B cell (primary cell): ENCODE measurements around the gene ARHGAP19. TPM values are rescaled to one million over a fixed set of nuclear protein-coding genes. Genes with fewer than 3 reads are reported as not detected.

Source experiments
- ATAC-seq: fragments of 200-7000 bp; cut with Tn5 transposase; one replicate; pipeline ENCODE4 v1.10.0; 2021; ENCODE audit warnings: low read depth, mild to moderate bottlenecking, moderate number of reproducible peaks, moderate library complexity
- CTCF ChIA-PET: fragments of 350-600 bp; sonication (Branson Sonifier 250); formaldehyde crosslinking; loops from one replicate; lab custom pipeline; 2021; ENCODE audit warnings: antibody characterized with exemption, inconsistent platforms; lab: Charles Lee
- POLR2A ChIA-PET: fragments of 350-600 bp; sonication (Branson Sonifier 250); formaldehyde crosslinking; loops from one replicate; lab custom pipeline; 2021; ENCODE audit warnings: antibody characterized with exemption; lab: Charles Lee
- DNase-seq: peaks from one replicate; pipeline ENCODE4 v3.0.0; 2013
- H2AFZ ChIP-seq: 2 replicates; pipeline ENCODE4 v1.6.1; 2012; ENCODE audit warnings: mild to moderate bottlenecking, low read depth, low read length; ENCODE audit not compliant: insufficient read depth, poor library complexity, severe bottlenecking
- H3K27ac ChIP-seq, 2 donors: 1 replicate in 1 of 2; 2 replicates in 1 of 2; pipeline ENCODE4 v1.5.1; 2012 to 2013; ENCODE audit warnings: low read length in 2 of 2, mild to moderate bottlenecking in 2 of 2, moderate library complexity in 1 of 2
- H3K27me3 ChIP-seq, 4 experiments: fragments of 200-600 bp in 1 of 4; sonication (generic) in 1 of 4; replicated peaks in 1 of 4; 1 replicate in 2 of 4; 2 replicates in 2 of 4; pipeline versions ENCODE4 v1.6.1 to v1.7.0; 2013 to 2016; ENCODE audit warnings: low read length in 3 of 4, mild to moderate bottlenecking in 2 of 4, mixed read lengths in 1 of 4, moderate library complexity in 1 of 4; ENCODE audit not compliant: insufficient read depth in 4 of 4, control insufficient read depth in 3 of 4; ENCODE audit errors: control extremely low read depth in 1 of 4
- H3K36me3 ChIP-seq, 2 experiments: replicated peaks in 1 of 2; 1 replicate in 1 of 2; 2 replicates in 1 of 2; pipeline versions ENCODE4 v1.6.1 to v1.7.1; 2013; ENCODE audit warnings: low read length in 1 of 2; ENCODE audit not compliant: insufficient read depth in 2 of 2, control insufficient read depth in 1 of 2; ENCODE audit errors: control extremely low read depth in 1 of 2, extremely low read depth in 1 of 2
- H3K4me1 ChIP-seq, 2 donors: fragments of 200-600 bp in 1 of 2; sonication (generic) in 1 of 2; 1 replicate in 1 of 2; 2 replicates in 1 of 2; pipeline versions ENCODE4 v1.5.1 to v1.6.1; 2013 to 2017; ENCODE audit warnings: low read length in 2 of 2; ENCODE audit not compliant: control insufficient read depth in 2 of 2, insufficient read depth in 2 of 2
- H3K4me2 ChIP-seq: replicated peaks from 2 replicates; pipeline ENCODE3; 2012; ENCODE audit warnings: mild to moderate bottlenecking, low read depth, low read length; ENCODE audit not compliant: poor library complexity, severe bottlenecking
- H3K4me3 ChIP-seq, 5 experiments: fragments of 200-600 bp in 1 of 5; sonication (generic) in 1 of 5; 1 replicate in 3 of 5; 2 replicates in 2 of 5; pipeline versions ENCODE4 v1.5.1 to v1.7.0; 2011 to 2016; ENCODE audit warnings: low read length in 4 of 5, mild to moderate bottlenecking in 4 of 5, low read depth in 2 of 5, control low read depth in 1 of 5, moderate library complexity in 1 of 5; ENCODE audit not compliant: insufficient read depth in 1 of 5; ENCODE audit errors: control extremely low read depth in 1 of 5, extremely low read depth in 1 of 5
- H3K79me2 ChIP-seq: fragments of 200-600 bp; sonication (generic); one replicate; pipeline ENCODE4 v1.6.0; 2016; ENCODE audit warnings: low read length; ENCODE audit not compliant: control insufficient read depth, insufficient read depth
- H3K9ac ChIP-seq: fragments of 200-600 bp; sonication (generic); 2 replicates; pipeline ENCODE4 v1.6.1; 2017; ENCODE audit warnings: mild to moderate bottlenecking, low read length, moderate library complexity
- H3K9me3 ChIP-seq, 3 donors: one replicate each; pipeline versions ENCODE4 v1.6.1 to v1.7.1; 2013; ENCODE audit warnings: low read length in 2 of 3; ENCODE audit not compliant: control insufficient read depth in 2 of 3, insufficient read depth in 1 of 3; ENCODE audit errors: control extremely low read depth in 1 of 3
- H4K20me1 ChIP-seq: 2 replicates; pipeline ENCODE4 v1.6.0; 2012; ENCODE audit warnings: mild to moderate bottlenecking, low read length; ENCODE audit not compliant: insufficient read depth, control insufficient read depth, poor library complexity, severe bottlenecking
- H3K27ac Mint-ChIP-seq: one replicate; pipeline ENCODE4 v1.8.0; 2021; ENCODE audit warnings: mixed read lengths
- H3K27me3 Mint-ChIP-seq: one replicate; pipeline ENCODE4 v1.8.0; 2021; ENCODE audit warnings: mixed read lengths
- H3K4me1 Mint-ChIP-seq: one replicate; pipeline ENCODE4 v1.8.0; 2021; ENCODE audit warnings: mixed read lengths
- H3K4me3 Mint-ChIP-seq: one replicate; pipeline ENCODE4 v1.8.0; 2021; ENCODE audit warnings: mixed read lengths
- H3K9me3 Mint-ChIP-seq: one replicate; pipeline ENCODE4 v1.8.0; 2022; ENCODE audit warnings: mixed read lengths; ENCODE audit not compliant: insufficient read depth
- CTCF ChIP-seq: fragments of 200-600 bp; IDR thresholded peaks from one replicate; pipeline ENCODE4 v1.8.0; 2022; ENCODE audit warnings: antibody characterized with exemption, mild to moderate bottlenecking
- EZH2 ChIP-seq: IDR thresholded peaks from 2 replicates; pipeline ENCODE4 v1.6.1; 2012; ENCODE audit warnings: borderline replicate concordance, low read depth, mild to moderate bottlenecking, moderate library complexity, low read length; ENCODE audit not compliant: insufficient read depth, poor library complexity, severe bottlenecking
- WGBS: methylation state at CpG from one replicate; pipeline ENCODE4 v1.1.5; 2013; ENCODE audit warnings: missing lambda C conversion rate; ENCODE audit not compliant: insufficient coverage; 5-methylcytosine and 5-hydroxymethylcytosine counted together
- intact Hi-C: fragments of 100-400 bp; cut with micrococcal nuclease; formaldehyde crosslinking; loops from one replicate; pipeline ENCODE4 v1.10.0; 2022
- polyA plus RNA-seq: library from polyadenylated mRNA; depleted of rRNA; stranded (reverse); fragments of >200 nt; gene quantifications from 2 replicates; pipeline ENCODE4 v1.2.3, GENCODE V29; 2012
- total RNA-seq, 2 donors: library from RNA; stranded (reverse); fragments of 120-200 nt in 1 of 2; gene quantifications; 1 replicate in 1 of 2; 2 replicates in 1 of 2; pipeline versions ENCODE4 v1.2.3 to v1.2.4, GENCODE V29; 2013 to 2022

The ARHGAP19 gene
- total and polyA plus RNA-seq, 2 donors (not counting 1 experiment from before 2014, with no cell fraction given) = 6.4 to 22.5 TPM

GRCh38 chr10:97314671-97315070 lies 22.2 kb upstream of the ARHGAP19 start:
- intact Hi-C loops = no loop called here
- H3K27ac ChIP-seq = no peak overlapping the region
- peaks cover 7% of the 10 kb centered on the region for H3K4me1 Mint-ChIP-seq
- H3K4me3 ChIP-seq = no peak overlapping the region
- TF ChIP-seq EZH2 = no peak
- POLR2A ChIA-PET = no interaction called here
- DNase-seq = no peak
- no peak overlapping the region for H3K9ac ChIP-seq
- H3K79me2 ChIP-seq = peaks cover 2% of the 10 kb centered on the region
- no peaks in the 10 kb centered on the region for H3K9me3 ChIP-seq
- no peaks in the 10 kb centered on the region for H3K27me3 Mint-ChIP-seq
- no CpG with 5 or more reads among the region's 4 CpGs for WGBS
- H3K27ac Mint-ChIP-seq = no peak overlapping the region
- CTCF ChIA-PET = interaction anchor here (1.1 kb wide), 1 partner anchor 94 kb away, joined by 3 read pairs; no protein-coding TSS in a partner anchor
- no peak for ATAC-seq
- H3K9me3 Mint-ChIP-seq = no peaks in the 10 kb centered on the region
- no peak overlapping the region for H2AFZ ChIP-seq
- H3K4me2 ChIP-seq = no peak overlapping the region
- H3K4me3 Mint-ChIP-seq = no peak overlapping the region
- no peaks in the 10 kb centered on the region for H3K27me3 ChIP-seq
- H3K4me1 ChIP-seq = peaks cover 0 to 6% of the 10 kb centered on the region in 2 donors
- H3K36me3 ChIP-seq = no peaks in the 10 kb centered on the region
- H4K20me1 ChIP-seq = no peaks in the 10 kb centered on the region

DNA sequence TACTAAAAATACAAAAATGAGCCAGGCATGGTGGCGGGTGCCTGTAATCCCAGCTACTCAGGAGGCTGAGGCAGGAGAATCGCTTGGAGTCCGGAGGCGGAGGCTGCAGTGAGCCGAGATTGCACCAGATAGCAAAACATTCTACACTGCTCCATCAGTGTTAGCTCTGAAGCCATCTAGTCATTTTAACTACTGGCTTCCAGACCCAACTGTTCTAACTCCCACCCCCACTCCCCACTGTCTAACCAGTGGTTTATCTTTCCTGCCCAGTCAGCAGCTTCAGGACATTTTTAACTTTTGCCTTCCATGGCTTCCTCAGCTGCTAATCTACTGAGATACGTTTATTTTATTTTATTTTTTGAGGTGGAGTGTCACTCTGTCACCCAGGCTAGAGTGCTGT lies 20.5 kb upstream of the ARHGAP19 start:
- Histone ChIP-seq H4K20me1 (no peaks in the 10 kb centered on the region), H3K9me3 (no peaks in the 10 kb centered on the region), H3K27me3 (no peaks in the 10 kb centered on the region), H3K79me2 (no peaks in the 10 kb centered on the region), H3K4me3 (no peak overlapping the region), H3K4me1 (no peaks in the 10 kb centered on the region), H3K36me3 (no peaks in the 10 kb centered on the region), H3K4me2 (no peak overlapping the region), H3K27ac (no peak overlapping the region), H3K9ac (no peak overlapping the region), H2AFZ (no peak overlapping the region)
- 96% methylated on average over 5 of the region's 6 CpGs for WGBS
- Mint-ChIP-seq H3K4me3 (no peak overlapping the region), H3K27ac (no peak overlapping the region), H3K27me3 (no peaks in the 10 kb centered on the region), H3K9me3 (no peaks in the 10 kb centered on the region), H3K4me1 (peaks cover under 1% of the 10 kb centered on the region)
- CTCF ChIA-PET = no interaction called here
- ATAC-seq = no peak
- intact Hi-C loops = no loop called here
- TF ChIP-seq CTCF (no peak), EZH2 (no peak)
- DNase-seq = no peak
- POLR2A ChIA-PET = interaction anchor here (0.7 kb wide), 2 partner anchors 14 to 147 kb away, joined by 3 to 4 read pairs; no protein-coding TSS in a partner anchor
